NCI-H345 (cell line): ENCODE results near the gene DGCR8.
A peak's percentile ranks its signal among the peaks of the same experiment; 100 is the strongest.

ENCODE experiments used
- DNase-seq: peaks from one replicate; lab custom pipeline; 2025; lab: John Stamatoyannopoulos, UW

The DGCR8 gene

GRCh38 chr22:20109411-20110358 lies 29.6 kb downstream of the DGCR8 start:
- DNase-seq: no peak

- DNase-seq: no peak
These were observed 30.4 kb downstream of the DGCR8 start for GRCh38 chr22:20110359-20110985.

- no peak for DNase-seq
These were observed 31.1 kb downstream of the DGCR8 start for GRCh38 chr22:20111045-20111688.

DNA sequence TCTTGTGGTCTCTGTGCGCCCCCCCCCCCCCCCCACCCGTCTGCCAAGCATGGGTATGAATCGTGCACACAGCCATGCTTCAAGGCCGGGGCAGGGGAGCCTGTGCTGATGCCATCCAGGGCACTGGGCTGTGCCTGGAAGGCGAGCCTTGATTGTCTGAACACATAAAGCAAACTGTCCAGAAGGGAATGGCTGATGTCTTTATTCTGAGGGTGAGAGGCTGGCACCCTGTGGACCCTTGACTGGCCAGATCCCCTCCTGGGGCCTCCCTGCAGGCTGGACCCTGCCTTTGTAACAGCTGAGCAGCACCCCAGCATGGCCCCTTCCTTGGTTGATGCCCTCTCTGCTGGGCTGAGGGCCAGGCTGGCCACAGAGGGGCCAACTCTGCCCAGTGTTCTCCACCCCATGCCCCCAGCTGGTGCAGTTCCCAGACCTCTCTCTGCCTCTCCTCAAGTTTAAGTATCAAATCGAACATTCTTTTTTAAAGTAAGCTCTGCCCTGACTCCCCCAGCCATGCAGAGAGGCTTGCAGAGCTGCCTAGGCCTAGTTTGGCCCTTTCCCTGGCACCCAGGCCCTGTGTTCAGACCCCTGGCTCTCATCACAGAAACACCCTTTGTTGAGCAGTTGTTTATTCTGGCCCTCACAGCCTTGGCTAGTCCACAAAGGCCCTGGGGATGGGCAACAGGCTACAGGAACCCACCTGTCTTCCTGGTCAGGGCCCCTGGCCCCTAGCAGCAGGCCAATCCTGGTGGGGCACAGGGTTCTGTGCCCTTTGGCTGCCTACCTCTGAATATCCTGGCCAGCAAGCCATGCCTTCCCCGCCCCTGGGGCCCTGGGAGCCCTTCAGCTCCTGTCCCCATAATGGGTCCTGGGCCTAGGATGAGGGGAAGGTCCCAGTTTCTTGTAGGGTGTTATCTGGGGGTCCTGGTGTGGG lies 31.9 kb downstream of the DGCR8 start:
- DNase-seq: no peak

DNA sequence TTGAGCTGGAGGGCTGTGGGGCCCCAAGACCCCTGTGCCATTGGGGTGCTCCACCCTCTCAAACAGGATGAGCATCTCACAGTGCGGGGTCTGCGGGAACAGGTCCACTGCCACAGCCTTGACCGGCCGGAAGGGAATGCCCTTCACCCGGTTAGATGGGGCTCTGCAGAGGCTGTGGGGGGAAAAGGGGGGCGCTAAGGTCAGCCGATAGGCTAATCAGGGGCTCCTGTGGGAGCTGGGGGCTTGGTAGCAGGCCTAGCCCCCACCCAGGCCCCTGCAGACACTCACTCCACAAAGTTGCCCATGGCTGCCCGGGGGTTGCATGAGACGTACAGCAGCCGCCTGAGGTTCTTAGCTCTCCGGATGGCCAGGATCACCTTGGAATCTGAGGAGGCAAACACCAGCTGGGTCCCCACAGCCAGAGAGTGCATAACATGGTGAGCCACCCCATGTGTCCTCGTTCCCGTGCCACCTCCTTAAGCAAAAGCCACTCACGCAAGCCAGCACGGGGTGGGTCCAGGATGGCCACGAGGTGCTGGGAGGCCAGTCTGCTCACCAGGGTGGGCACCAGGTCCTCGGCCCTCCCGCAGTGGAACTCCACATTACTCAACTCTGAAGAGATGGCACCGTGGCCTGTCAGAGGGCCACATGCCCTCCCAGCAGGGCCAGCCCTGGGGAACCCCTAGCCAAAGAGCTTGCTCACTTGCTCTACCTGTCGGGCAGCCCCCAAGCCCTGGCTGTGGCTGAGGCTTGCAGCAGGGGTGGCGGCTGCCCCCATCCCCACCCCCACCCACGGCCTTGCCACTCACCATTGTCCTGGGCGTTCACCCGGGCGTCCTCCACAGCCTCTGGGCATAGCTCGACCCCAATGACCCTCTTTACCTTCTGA lies 32.8 kb downstream of the DGCR8 start:
- DNase-seq: no peak

- DNase-seq: no peak
These were observed 33.7 kb downstream of the DGCR8 start for GRCh38 chr22:20113551-20114310.

- DNase-seq: no peak
These were observed 34.8 kb downstream of the DGCR8 start for GRCh38 chr22:20114506-20115475.

- no peak for DNase-seq
These were observed 35.8 kb downstream of the DGCR8 start, which contains the start of gene RANBP1 for GRCh38 chr22:20115691-20116375. Gene RANBP1, plus strand, starts transcription at chr22:20116104. Its CDS starts 81 bp downstream, at chr22:20116185.

- DNase-seq: no peak
These were observed 36.4 kb downstream of the DGCR8 start for GRCh38 chr22:20116376-20116950.

- DNase-seq: peak; percentile 95
These were observed 37.1 kb downstream of the DGCR8 start, which contains the start of gene TRMT2A for GRCh38 chr22:20116951-20117632. Gene TRMT2A, minus strand, starts transcription at chr22:20117226. Its CDS starts 320 bp downstream, at chr22:20116906.

- no peak for DNase-seq
These were observed 37.7 kb downstream of the DGCR8 start for GRCh38 chr22:20117633-20118299.

DNA sequence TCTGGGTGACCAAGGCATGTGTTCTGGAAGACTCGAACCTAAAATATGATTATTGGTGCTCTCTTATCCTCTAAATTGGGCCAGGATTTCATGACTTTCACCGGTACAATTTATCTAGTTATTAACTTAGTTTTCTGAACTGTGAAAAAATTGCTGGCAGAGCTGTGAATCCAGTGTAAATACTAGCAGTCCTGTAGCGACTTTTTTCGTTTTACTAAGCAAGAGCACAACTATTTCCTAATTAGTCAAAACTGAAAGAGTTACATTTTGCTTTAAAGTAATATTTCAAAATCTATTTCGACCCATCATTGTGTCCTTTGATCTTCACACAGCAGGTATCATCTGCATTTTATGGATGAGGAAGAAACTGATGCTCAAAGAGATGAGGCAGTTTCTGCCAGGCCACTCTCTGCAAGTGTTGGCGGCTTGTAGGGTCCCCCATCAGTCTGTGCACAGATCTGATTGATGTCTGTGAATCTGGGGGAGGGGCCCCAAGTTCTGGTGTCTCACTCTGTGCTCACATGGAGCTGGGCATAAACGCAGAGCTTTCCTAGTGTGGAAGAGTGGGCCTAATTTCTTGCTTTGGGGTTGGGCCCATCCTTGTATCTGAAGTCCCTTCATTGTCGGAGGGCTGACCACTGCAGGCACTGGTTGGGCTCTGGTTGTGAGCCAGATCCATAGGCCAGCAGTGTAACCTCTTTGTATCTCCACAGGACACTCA lies 38.4 kb downstream of the DGCR8 start:
- no peak for DNase-seq

- DNase-seq: no peak
These were observed 41.9 kb downstream of the DGCR8 start for GRCh38 chr22:20121856-20122415.

GRCh38 chr22:20123366-20124082 lies 43.5 kb downstream of the DGCR8 start:
- no peak for DNase-seq
